Gastrocnemius medialis (tissue), 4 donors: ENCODE measurements around the gene CARD9.

Experiments used
- POLR2A ChIP-seq, 2 donors: fragments of 450-650 bp; IDR thresholded peaks; one replicate each; pipeline ENCODE4 v1.6.1; 2017; ENCODE audit warnings: antibody characterized with exemption in 2 of 2, mild to moderate bottlenecking in 2 of 2, moderate library complexity in 2 of 2
- TF ChIP-seq, protein P1 (sequence below), 5 experiments: fragments of 450-650 bp in 3 of 5; fragments of 200-600 bp in 2 of 5; sonication (generic) in 2 of 5; IDR thresholded peaks in 4 of 5; conservative IDR thresholded peaks in 1 of 5; 1 replicate in 4 of 5; 2 replicates in 1 of 5; pipeline ENCODE4 v1.5.1; 2016 to 2019; ENCODE audit warnings: antibody characterized with exemption in 5 of 5, mild to moderate bottlenecking in 3 of 5, moderate library complexity in 3 of 5

DNA sequence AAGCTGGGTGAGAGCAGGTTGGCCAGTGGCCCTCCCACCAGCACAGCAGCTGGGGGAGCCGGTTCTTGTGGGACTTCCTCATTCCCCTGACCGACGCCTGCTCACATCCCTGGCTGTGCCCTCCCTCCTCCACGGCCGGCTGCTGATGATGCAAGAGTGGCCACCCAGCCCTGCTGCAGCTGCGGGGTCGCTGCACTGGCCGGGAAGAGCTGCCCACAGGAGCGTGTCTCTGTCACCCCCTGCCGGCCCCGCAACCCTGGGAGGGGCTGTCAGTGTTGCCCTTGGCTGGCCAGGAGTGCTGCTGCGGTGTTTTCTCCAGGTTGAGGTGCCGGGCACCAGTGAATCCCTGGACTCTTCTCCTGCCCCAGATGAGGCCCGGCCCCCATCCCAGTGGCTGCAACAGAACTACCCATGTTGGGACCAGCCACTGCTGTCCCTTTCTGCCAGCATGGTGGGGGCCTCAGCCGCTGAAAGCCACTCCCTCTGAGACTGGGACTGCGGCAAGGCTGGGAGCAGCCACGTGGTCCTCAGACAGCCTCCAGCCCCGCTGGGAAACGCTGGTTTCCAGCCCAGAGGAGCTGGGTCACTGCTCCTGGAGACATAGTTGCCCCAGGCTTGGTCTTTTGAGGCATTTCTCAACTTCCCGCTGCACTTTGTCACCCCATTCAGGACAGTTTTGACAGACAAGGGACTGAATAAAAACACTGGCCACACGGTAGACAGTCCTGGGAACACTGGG, 739 bp downstream of the CARD9 start:
- TF ChIP-seq, protein P1, sequence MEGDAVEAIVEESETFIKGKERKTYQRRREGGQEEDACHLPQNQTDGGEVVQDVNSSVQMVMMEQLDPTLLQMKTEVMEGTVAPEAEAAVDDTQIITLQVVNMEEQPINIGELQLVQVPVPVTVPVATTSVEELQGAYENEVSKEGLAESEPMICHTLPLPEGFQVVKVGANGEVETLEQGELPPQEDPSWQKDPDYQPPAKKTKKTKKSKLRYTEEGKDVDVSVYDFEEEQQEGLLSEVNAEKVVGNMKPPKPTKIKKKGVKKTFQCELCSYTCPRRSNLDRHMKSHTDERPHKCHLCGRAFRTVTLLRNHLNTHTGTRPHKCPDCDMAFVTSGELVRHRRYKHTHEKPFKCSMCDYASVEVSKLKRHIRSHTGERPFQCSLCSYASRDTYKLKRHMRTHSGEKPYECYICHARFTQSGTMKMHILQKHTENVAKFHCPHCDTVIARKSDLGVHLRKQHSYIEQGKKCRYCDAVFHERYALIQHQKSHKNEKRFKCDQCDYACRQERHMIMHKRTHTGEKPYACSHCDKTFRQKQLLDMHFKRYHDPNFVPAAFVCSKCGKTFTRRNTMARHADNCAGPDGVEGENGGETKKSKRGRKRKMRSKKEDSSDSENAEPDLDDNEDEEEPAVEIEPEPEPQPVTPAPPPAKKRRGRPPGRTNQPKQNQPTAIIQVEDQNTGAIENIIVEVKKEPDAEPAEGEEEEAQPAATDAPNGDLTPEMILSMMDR (IDR thresholded peaks at IDR 0.05 in 4 of 5, conservative IDR thresholded peaks at IDR 0.05 in 1 of 5) = no peak
- TF ChIP-seq POLR2A (IDR thresholded peaks at IDR 0.05) = no peak
